Karpas-422 (cell line): ENCODE results near the gene SYMPK. TPM values are rescaled to one million over a fixed set of nuclear protein-coding genes. Genes with fewer than 3 reads are reported as not detected.
A peak's percentile ranks its signal among the peaks of the same experiment; 100 is the strongest.
"Not testable (repeated sequence)": the region's sequence is repeated elsewhere in the genome, so short reads cannot be mapped to it uniquely, and the experiment has no call there.

ENCODE experiments used
- DNase-seq: peaks from one replicate; pipeline ENCODE4 v3.0.0-alpha.2; 2015
- H2AFZ ChIP-seq: fragments of 200-600 bp; sonication (generic); 2 replicates; pipeline ENCODE4 v1.6.1; 2014; ENCODE audit warnings: antibody characterized with exemption, low read length, mixed read lengths
- H3K27ac ChIP-seq: fragments of 200-600 bp; sonication (generic); 2 replicates; pipeline ENCODE4 v1.5.1; 2014; ENCODE audit warnings: mild to moderate bottlenecking, low read length, moderate library complexity
- H3K27me3 ChIP-seq: fragments of 200-600 bp; sonication (generic); 2 replicates; pipeline ENCODE4 v1.6.1; 2014; ENCODE audit warnings: low read length, mixed read lengths
- H3K36me3 ChIP-seq: fragments of 200-600 bp; sonication (generic); 2 replicates; pipeline ENCODE4 v1.6.1; 2014; ENCODE audit warnings: low read length, mixed read lengths; ENCODE audit not compliant: insufficient read depth
- H3K4me1 ChIP-seq: fragments of 200-600 bp; sonication (generic); 2 replicates; pipeline ENCODE4 v1.6.1; 2014; ENCODE audit warnings: mild to moderate bottlenecking, low read length, mixed read lengths
- H3K4me2 ChIP-seq: fragments of 200-600 bp; sonication (generic); 2 replicates; pipeline ENCODE4 v1.6.1; 2014; ENCODE audit warnings: low read length, low read depth, mild to moderate bottlenecking; ENCODE audit not compliant: poor library complexity, severe bottlenecking
- H3K4me3 ChIP-seq: fragments of 200-600 bp; sonication (generic); 2 replicates; pipeline ENCODE4 v1.5.1; 2014; ENCODE audit warnings: mild to moderate bottlenecking, antibody characterized with exemption, low read length, mixed read lengths
- H3K79me2 ChIP-seq: fragments of 200-600 bp; sonication (generic); 2 replicates; pipeline ENCODE4 v1.6.1; 2014; ENCODE audit warnings: mild to moderate bottlenecking, low read length, mixed read lengths
- H3K9ac ChIP-seq: fragments of 200-600 bp; sonication (generic); 2 replicates; pipeline ENCODE4 v1.6.0; 2014; ENCODE audit warnings: low read length
- H3K9me2 ChIP-seq: fragments of 200-600 bp; sonication (generic), shearing (Covaris generic); replicated peaks from 2 replicates; pipeline ENCODE4 v1.6.0; 2014; ENCODE audit warnings: mild to moderate bottlenecking, low read length, moderate library complexity; ENCODE audit not compliant: insufficient read depth
- H3K9me3 ChIP-seq: fragments of 300-700, 200-600 bp; sonication (generic); 2 replicates; pipeline ENCODE4 v1.6.1; 2014; ENCODE audit warnings: low read length, mixed read lengths
- H4K20me1 ChIP-seq: fragments of 200-600 bp; sonication (generic); 2 replicates; pipeline ENCODE4 v1.6.1; 2014; ENCODE audit warnings: mild to moderate bottlenecking, antibody characterized with exemption, low read length, low read depth; ENCODE audit not compliant: insufficient read depth
- total RNA-seq: library from RNA; depleted of rRNA; stranded (reverse); fragments of >200 nt; shearing (Covaris generic); gene quantifications from 2 replicates; pipeline ENCODE4 v1.2.3, GENCODE V29; 2014; ENCODE audit warnings: low replicate concordance

The SYMPK gene
- total RNA-seq, 1 experiment from 2014 or later = 28.3 TPM

- H3K27ac ChIP-seq = no peak overlapping the region
- H3K9ac ChIP-seq = no peak overlapping the region
- H3K4me2 ChIP-seq = no peak overlapping the region
- H3K9me2 ChIP-seq = no peaks in the 10 kb centered on the region
- H2AFZ ChIP-seq = peak overlapping the region; percentile 50; the same call in 1 of the 2 replicates
- no peaks in the 10 kb centered on the region for H3K79me2 ChIP-seq
- no peaks in the 10 kb centered on the region for H3K27me3 ChIP-seq
- no peaks in the 10 kb centered on the region for H3K36me3 ChIP-seq
- H3K4me3 ChIP-seq = no peak overlapping the region
- no peaks in the 10 kb centered on the region for H3K9me3 ChIP-seq
- DNase-seq = no peak
- no peaks in the 10 kb centered on the region; the same call in 1 of the 2 replicates for H4K20me1 ChIP-seq
- H3K4me1 ChIP-seq = no peaks in the 10 kb centered on the region
These were observed 13.7 kb upstream of the SYMPK start for GRCh38 chr19:45876411-45877197.

- H3K27ac ChIP-seq = no peak overlapping the region
- H3K9me2 ChIP-seq = no peaks in the 10 kb centered on the region
- no peak overlapping the region for H3K4me3 ChIP-seq
- H3K27me3 ChIP-seq = no peaks in the 10 kb centered on the region
- no peaks in the 10 kb centered on the region for H4K20me1 ChIP-seq
- no peak for DNase-seq
- no peaks in the 10 kb centered on the region for H3K9me3 ChIP-seq
- no peaks in the 10 kb centered on the region for H3K79me2 ChIP-seq
- no peak overlapping the region for H3K4me2 ChIP-seq
- no peak overlapping the region for H3K9ac ChIP-seq
- H2AFZ ChIP-seq = peak overlapping the region; percentile 50; the same call in 1 of the 2 replicates
- no peaks in the 10 kb centered on the region for H3K4me1 ChIP-seq
- no peaks in the 10 kb centered on the region for H3K36me3 ChIP-seq
These were observed 13.1 kb upstream of the SYMPK start for GRCh38 chr19:45876161-45876410.

- H3K9ac ChIP-seq = no peak overlapping the region
- no peak overlapping the region for H2AFZ ChIP-seq
- H3K36me3 ChIP-seq = no peaks in the 10 kb centered on the region
- H3K79me2 ChIP-seq = no peaks in the 10 kb centered on the region
- DNase-seq = no peak
- H3K27me3 ChIP-seq = no peaks in the 10 kb centered on the region
- no peaks in the 10 kb centered on the region for H3K4me1 ChIP-seq
- no peak overlapping the region for H3K27ac ChIP-seq
- H4K20me1 ChIP-seq = no peaks in the 10 kb centered on the region
- H3K9me2 ChIP-seq = no peaks in the 10 kb centered on the region
- no peak overlapping the region for H3K4me3 ChIP-seq
- H3K9me3 ChIP-seq = no peaks in the 10 kb centered on the region
- no peak overlapping the region for H3K4me2 ChIP-seq
These were observed 11.6 kb upstream of the SYMPK start for GRCh38 chr19:45874620-45874966.

- Histone ChIP-seq H3K9me3 (no peaks in the 10 kb centered on the region), H3K36me3 (no peaks in the 10 kb centered on the region), H3K27me3 (no peaks in the 10 kb centered on the region), H3K27ac (no peak overlapping the region), H3K79me2 (no peaks in the 10 kb centered on the region), H3K4me1 (no peaks in the 10 kb centered on the region), H2AFZ (no peak overlapping the region), H3K9ac (no peak overlapping the region), H3K4me2 (no peak overlapping the region), H3K4me3 (no peak overlapping the region), H4K20me1 (no peaks in the 10 kb centered on the region), H3K9me2 (no peaks in the 10 kb centered on the region)
- no peak for DNase-seq
These were observed 10.3 kb upstream of the SYMPK start for GRCh38 chr19:45873219-45873772.

- H3K9me2 ChIP-seq = no peaks in the 10 kb centered on the region
- no peaks in the 10 kb centered on the region for H3K79me2 ChIP-seq
- H2AFZ ChIP-seq = no peak overlapping the region
- no peaks in the 10 kb centered on the region for H4K20me1 ChIP-seq
- no peak for DNase-seq
- no peaks in the 10 kb centered on the region for H3K9me3 ChIP-seq
- no peak overlapping the region for H3K4me2 ChIP-seq
- H3K4me1 ChIP-seq = no peaks in the 10 kb centered on the region
- H3K27ac ChIP-seq = no peak overlapping the region
- no peak overlapping the region for H3K9ac ChIP-seq
- H3K36me3 ChIP-seq = no peaks in the 10 kb centered on the region
- H3K27me3 ChIP-seq = no peaks in the 10 kb centered on the region
- H3K4me3 ChIP-seq = no peak overlapping the region
These were observed 9.4 kb upstream of the SYMPK start for GRCh38 chr19:45872095-45872919.

- H3K4me1 ChIP-seq = no peaks in the 10 kb centered on the region
- H3K9me2 ChIP-seq = no peaks in the 10 kb centered on the region
- H2AFZ ChIP-seq = no peak overlapping the region
- no peaks in the 10 kb centered on the region for H3K27me3 ChIP-seq
- H3K27ac ChIP-seq = no peak overlapping the region
- no peaks in the 10 kb centered on the region for H3K9me3 ChIP-seq
- no peaks in the 10 kb centered on the region for H3K36me3 ChIP-seq
- no peaks in the 10 kb centered on the region for H4K20me1 ChIP-seq
- no peak overlapping the region for H3K4me2 ChIP-seq
- H3K4me3 ChIP-seq = no peak overlapping the region
- H3K9ac ChIP-seq = no peak overlapping the region
- H3K79me2 ChIP-seq = no peaks in the 10 kb centered on the region
- DNase-seq = no peak
These were observed 7.9 kb upstream of the SYMPK start for GRCh38 chr19:45870798-45871197.

GRCh38 chr19:45867241-45867640, 4.3 kb upstream of the SYMPK start:
- peaks cover 12% of the 10 kb centered on the region for H3K4me1 ChIP-seq
- not testable (repeated sequence) for H3K9ac ChIP-seq, H3K27me3 ChIP-seq, H4K20me1 ChIP-seq, DNase-seq, H3K36me3 ChIP-seq, H3K4me3 ChIP-seq, H2AFZ ChIP-seq, H3K4me2 ChIP-seq, H3K9me3 ChIP-seq, H3K79me2 ChIP-seq, H3K27ac ChIP-seq, H3K9me2 ChIP-seq

GRCh38 chr19:45866400-45867176, 3.6 kb upstream of the SYMPK start:
- Histone ChIP-seq H3K36me3 (no peaks in the 10 kb centered on the region), H3K9me3 (no peaks in the 10 kb centered on the region), H3K4me2 (no peak overlapping the region), H3K9me2 (no peaks in the 10 kb centered on the region), H4K20me1 (no peaks in the 10 kb centered on the region), H2AFZ (no peak overlapping the region), H3K4me3 (no peak overlapping the region), H3K27ac (no peak overlapping the region), H3K4me1 (peaks cover 17% of the 10 kb centered on the region), H3K79me2 (peaks cover 11% of the 10 kb centered on the region), H3K9ac (no peak overlapping the region), H3K27me3 (peaks cover 3% of the 10 kb centered on the region; the same call in 1 of the 2 replicates)
- DNase-seq = no peak
